T-helper 1 cell treated with Interleukin-12 subunit alpha and Interleukin-12 subunit beta and Interleukin-4 antibody, amounts not matched to agents 30 μg/mL and 1 μg/mL, for 36 hours (primary cell): ENCODE results near the gene PRELID2.
"Not testable (repeated sequence)": the region's sequence is repeated elsewhere in the genome, so short reads cannot be mapped to it uniquely, and the experiment has no call there.

Experiments
- H3K27ac Mint-ChIP-seq: one replicate; pipeline ENCODE4 v1.8.0; 2021; ENCODE audit warnings: mild to moderate bottlenecking, mixed read lengths
- H3K27me3 Mint-ChIP-seq: one replicate; pipeline ENCODE4 v1.8.0; 2021; ENCODE audit warnings: low read depth, mixed read lengths
- H3K36me3 Mint-ChIP-seq: one replicate; pipeline ENCODE4 v1.8.0; 2021; ENCODE audit warnings: low read depth, mixed read lengths
- H3K4me1 Mint-ChIP-seq: one replicate; pipeline ENCODE4 v1.8.0; 2021; ENCODE audit warnings: low read depth, mixed read lengths
- H3K4me3 Mint-ChIP-seq: one replicate; pipeline ENCODE4 v1.8.0; 2021; ENCODE audit warnings: mild to moderate bottlenecking, moderate library complexity, mixed read lengths
- H3K9me3 Mint-ChIP-seq: one replicate; pipeline ENCODE4 v1.8.0; 2021; ENCODE audit warnings: mixed read lengths

PRELID2 gene

GRCh38 chr5:145853781-145854376 lies 18.7 kb upstream of the PRELID2 start:
- Mint-ChIP-seq H3K4me1 (no peaks in the 10 kb centered on the region), H3K36me3 (no peaks in the 10 kb centered on the region), H3K4me3 (no peak overlapping the region), H3K27ac (no peak overlapping the region), H3K27me3 (peaks cover 20% of the 10 kb centered on the region), H3K9me3 (no peaks in the 10 kb centered on the region)

DNA sequence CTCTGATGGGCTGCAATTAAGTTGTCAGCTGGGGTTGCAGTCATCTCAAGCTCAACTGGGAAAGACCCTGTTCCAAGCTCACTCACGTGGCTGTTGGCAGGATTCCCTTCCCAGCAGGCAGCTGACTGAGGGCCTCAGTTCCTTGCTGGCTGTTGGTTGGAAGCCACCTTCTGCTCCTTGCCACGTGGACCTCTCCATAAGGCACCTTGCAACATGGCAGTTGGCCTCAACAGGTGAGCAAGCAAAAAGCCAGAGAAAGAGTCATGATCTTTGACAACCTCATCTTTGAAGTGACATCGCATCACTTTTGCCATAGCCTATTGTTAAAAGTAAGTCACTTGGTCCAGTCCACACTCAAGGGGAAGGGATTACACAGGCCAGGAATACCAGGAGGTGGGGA lies 17.8 kb upstream of the PRELID2 start:
- no peaks in the 10 kb centered on the region for H3K4me1 Mint-ChIP-seq
- no peaks in the 10 kb centered on the region for H3K36me3 Mint-ChIP-seq
- peaks cover 26% of the 10 kb centered on the region for H3K27me3 Mint-ChIP-seq
- no peak overlapping the region for H3K4me3 Mint-ChIP-seq
- no peak overlapping the region for H3K27ac Mint-ChIP-seq
- H3K9me3 Mint-ChIP-seq, result no peaks in the 10 kb centered on the region

- H3K36me3 Mint-ChIP-seq, result no peaks in the 10 kb centered on the region
- no peak overlapping the region for H3K4me3 Mint-ChIP-seq
These were observed 13.7 kb upstream of the PRELID2 start for GRCh38 chr5:145848854-145849253.

DNA sequence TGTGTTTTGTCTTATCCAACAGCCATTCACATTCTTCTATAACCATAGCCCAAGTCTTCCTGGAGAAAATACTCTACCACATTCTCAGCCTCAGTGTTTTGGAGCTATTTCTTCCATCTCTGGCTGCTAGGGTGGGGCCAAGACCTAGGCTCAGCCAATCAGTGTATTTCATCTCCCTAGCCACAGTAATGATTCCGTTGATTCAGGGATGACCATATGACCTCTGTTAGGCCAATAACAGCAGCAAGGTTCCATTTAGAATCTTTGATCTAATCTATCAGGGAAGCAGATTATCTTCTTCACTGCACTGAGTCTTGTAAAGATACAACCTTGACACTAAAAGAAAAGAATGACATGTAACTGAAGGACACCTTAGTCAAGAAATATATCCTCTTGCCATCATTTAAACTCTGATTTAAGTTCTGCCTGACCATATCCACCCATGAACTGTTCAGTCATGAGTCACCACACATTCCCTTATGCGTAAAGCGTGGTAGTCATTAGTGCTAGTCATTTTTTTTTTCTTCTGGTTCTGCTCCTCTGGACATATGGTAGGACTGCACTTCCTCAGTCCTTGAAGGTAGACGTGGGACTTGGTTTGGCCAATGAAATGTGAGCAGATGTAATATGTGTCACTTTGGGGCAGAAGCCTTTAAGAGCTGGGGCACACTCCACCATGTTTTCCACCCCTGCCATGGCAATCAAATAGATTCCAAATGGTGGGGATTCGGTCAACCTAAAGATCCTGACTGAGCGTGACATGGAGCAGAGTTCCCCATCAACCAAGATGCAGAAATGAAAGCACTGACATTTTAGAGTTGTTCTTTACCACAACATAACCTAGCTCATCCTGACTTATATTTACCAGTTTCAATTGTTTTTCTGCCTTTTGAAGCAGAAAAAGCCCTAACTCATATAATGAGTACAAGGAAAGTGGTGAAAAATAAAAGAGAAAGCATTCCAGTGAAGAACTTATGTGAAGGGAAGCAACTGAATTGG lies 12.7 kb upstream of the PRELID2 start:
- Mint-ChIP-seq H3K4me1 (no peaks in the 10 kb centered on the region), H3K4me3 (no peak overlapping the region), H3K27me3 (peaks cover 19% of the 10 kb centered on the region), H3K9me3 (no peaks in the 10 kb centered on the region), H3K36me3 (no peaks in the 10 kb centered on the region), H3K27ac (no peak overlapping the region)

More at GRCh38 chr5:145848854-145849253, 13.7 kb upstream of the PRELID2 start:
- Mint-ChIP-seq H3K27me3 (peaks cover 19% of the 10 kb centered on the region), H3K4me1 (no peaks in the 10 kb centered on the region), H3K27ac (no peak overlapping the region), H3K9me3 (no peaks in the 10 kb centered on the region)

DNA sequence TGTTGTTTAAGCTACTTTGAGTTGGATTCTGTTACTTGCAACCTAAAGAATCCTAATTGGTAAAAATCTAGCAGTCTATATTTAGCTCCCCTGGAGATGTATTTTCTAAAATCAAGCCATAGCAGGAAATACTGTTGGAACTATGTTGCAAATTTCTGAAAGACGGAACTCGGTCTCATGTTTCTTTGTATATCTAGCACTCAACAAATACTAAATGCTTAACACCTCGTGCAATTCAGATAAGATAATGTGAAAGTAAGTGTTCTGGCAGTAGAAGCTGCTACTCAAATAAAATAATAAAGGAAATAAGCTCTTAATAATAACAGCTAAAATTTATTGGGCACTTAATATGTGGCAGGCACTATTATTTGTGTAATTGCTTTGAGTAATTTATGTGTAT lies 10.9 kb upstream of the PRELID2 start:
- no peaks in the 10 kb centered on the region for H3K36me3 Mint-ChIP-seq

GRCh38 chr5:145841299-145841698 lies 6.2 kb upstream of the PRELID2 start:
- no peak overlapping the region for H3K4me3 Mint-ChIP-seq
- no peaks in the 10 kb centered on the region for H3K9me3 Mint-ChIP-seq
- no peak overlapping the region for H3K27ac Mint-ChIP-seq
- H3K36me3 Mint-ChIP-seq, result no peaks in the 10 kb centered on the region
- H3K4me1 Mint-ChIP-seq, result peaks cover 2% of the 10 kb centered on the region
- H3K27me3 Mint-ChIP-seq, result peaks cover 21% of the 10 kb centered on the region

More for the DNA sequence above, 10.9 kb upstream of the PRELID2 start:
- H3K27me3 Mint-ChIP-seq, result peaks cover 26% of the 10 kb centered on the region
- H3K4me3 Mint-ChIP-seq, result no peak overlapping the region
- H3K4me1 Mint-ChIP-seq, result no peaks in the 10 kb centered on the region
- no peak overlapping the region for H3K27ac Mint-ChIP-seq
- H3K9me3 Mint-ChIP-seq, result no peaks in the 10 kb centered on the region

- Mint-ChIP-seq H3K27me3 (peaks cover 23% of the 10 kb centered on the region), H3K9me3 (no peaks in the 10 kb centered on the region), H3K4me1 (peaks cover 4% of the 10 kb centered on the region), H3K27ac (no peak overlapping the region), H3K4me3 (no peak overlapping the region), H3K36me3 (no peaks in the 10 kb centered on the region)
These were observed 5.5 kb upstream of the PRELID2 start for GRCh38 chr5:145840458-145841132.

DNA sequence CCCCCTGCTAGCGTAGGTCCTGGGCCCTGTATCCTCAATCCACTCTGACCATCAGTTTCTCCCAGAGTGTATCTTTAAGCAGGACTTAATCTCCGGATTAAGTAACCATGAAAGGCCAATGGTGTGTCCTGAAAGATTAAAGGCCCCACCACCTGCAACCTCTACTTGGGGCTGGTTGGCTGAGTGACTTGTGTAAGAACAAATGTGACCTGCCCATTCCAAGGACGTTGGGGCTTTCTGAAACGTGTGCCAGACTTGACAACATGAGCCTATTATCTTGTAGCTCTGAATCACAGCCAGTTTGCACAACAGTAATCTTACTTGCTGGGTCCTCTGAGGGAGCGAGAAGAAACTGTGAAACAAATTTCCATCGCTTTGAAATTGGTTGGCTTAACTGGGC lies 3.1 kb upstream of the PRELID2 start:
- H3K27me3 Mint-ChIP-seq, result peaks cover 31% of the 10 kb centered on the region
- H3K27ac Mint-ChIP-seq, result no peak overlapping the region

DNA sequence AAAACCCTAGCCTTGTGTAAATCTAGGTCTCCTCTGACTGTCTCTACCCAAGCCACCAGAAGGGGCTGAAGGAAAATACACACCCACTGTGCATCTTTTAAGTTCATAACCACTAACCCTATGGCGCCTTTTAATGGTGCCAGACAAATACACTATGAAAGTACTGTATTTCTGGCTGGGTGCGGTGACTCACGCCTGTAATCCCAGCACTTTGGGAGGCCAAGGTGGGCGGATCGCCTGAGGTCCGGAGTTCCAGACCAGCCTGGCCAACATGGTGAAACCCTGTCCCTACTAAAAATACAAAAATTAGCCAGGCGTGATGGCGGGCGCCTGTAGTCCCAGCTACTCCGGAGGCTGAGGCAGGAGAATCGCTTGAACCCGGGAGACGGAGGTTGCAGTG lies 1.1 kb upstream of the PRELID2 start:
- not testable (repeated sequence) for H3K27ac Mint-ChIP-seq, H3K36me3 Mint-ChIP-seq, H3K9me3 Mint-ChIP-seq, H3K4me3 Mint-ChIP-seq
- Mint-ChIP-seq H3K27me3 (peaks cover 25% of the 10 kb centered on the region), H3K4me1 (peaks cover 12% of the 10 kb centered on the region)

More for the DNA sequence above, 3.1 kb upstream of the PRELID2 start:
- H3K4me1 Mint-ChIP-seq, result peaks cover 10% of the 10 kb centered on the region
- H3K9me3 Mint-ChIP-seq, result no peaks in the 10 kb centered on the region
- no peak overlapping the region for H3K4me3 Mint-ChIP-seq
- H3K36me3 Mint-ChIP-seq, result no peaks in the 10 kb centered on the region

GRCh38 chr5:145835848-145836239 lies 702 bp upstream of the PRELID2 start:
- no peak overlapping the region for H3K27ac Mint-ChIP-seq
- H3K36me3 Mint-ChIP-seq, result no peaks in the 10 kb centered on the region
- peaks cover 25% of the 10 kb centered on the region for H3K27me3 Mint-ChIP-seq
- no peaks in the 10 kb centered on the region for H3K9me3 Mint-ChIP-seq
- H3K4me3 Mint-ChIP-seq, result peak overlapping the region; percentile 55
- peaks cover 12% of the 10 kb centered on the region for H3K4me1 Mint-ChIP-seq

DNA sequence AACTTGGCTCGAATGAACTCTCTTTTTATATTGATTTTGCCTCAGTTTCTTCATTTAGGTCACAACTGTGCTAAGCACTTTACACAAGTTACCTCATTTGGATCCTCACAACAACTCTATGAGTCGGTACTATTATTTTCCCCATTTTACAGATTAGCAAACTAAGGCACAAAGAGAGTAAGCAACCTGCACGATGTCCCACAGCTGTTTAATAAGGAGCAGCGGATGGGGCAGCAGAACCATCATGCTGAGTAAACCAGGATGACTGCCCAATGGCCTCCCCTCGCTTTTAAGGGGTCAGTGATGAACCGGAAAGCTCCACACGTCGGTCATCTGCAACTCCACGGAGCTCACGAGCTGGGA lies 607 bp downstream of the PRELID2 start:
- Mint-ChIP-seq H3K9me3 (no peaks in the 10 kb centered on the region), H3K27ac (no peak overlapping the region), H3K4me1 (peaks cover 18% of the 10 kb centered on the region), H3K4me3 (peak overlapping the region; percentile 52), H3K36me3 (no peaks in the 10 kb centered on the region), H3K27me3 (peaks cover 25% of the 10 kb centered on the region)

DNA sequence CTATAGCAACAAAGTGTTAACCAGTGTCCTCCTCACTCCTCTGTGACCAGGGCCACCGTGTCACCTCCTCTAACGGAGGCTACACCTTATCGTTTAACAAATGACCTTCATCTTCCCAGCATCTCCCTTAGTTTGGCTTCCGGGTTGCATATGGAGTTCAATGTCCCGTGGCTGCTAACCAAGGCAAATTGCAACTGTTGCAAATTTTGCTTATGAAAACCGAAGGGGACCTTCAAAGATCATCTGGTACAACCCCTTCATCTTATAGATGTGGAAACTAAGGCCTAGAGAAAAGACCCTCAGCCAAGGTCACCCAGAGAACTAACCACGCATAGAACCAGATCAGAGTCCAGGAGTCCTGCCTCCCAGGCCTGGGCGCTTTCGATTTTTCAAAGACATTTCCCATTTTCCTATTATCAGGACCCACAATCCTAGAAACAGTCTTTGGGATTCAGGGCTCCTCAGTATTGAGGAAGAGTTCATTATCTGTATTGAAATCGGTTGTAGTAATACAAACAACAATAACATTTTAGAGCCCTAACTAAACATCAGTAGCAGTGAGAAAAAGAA lies 1.4 kb downstream of the PRELID2 start:
- H3K36me3 Mint-ChIP-seq, result no peaks in the 10 kb centered on the region
- no peak overlapping the region for H3K27ac Mint-ChIP-seq
- peaks cover 20% of the 10 kb centered on the region for H3K27me3 Mint-ChIP-seq
- H3K9me3 Mint-ChIP-seq, result no peaks in the 10 kb centered on the region
- H3K4me1 Mint-ChIP-seq, result peaks cover 18% of the 10 kb centered on the region
- peak overlapping the region; percentile 60 for H3K4me3 Mint-ChIP-seq

DNA sequence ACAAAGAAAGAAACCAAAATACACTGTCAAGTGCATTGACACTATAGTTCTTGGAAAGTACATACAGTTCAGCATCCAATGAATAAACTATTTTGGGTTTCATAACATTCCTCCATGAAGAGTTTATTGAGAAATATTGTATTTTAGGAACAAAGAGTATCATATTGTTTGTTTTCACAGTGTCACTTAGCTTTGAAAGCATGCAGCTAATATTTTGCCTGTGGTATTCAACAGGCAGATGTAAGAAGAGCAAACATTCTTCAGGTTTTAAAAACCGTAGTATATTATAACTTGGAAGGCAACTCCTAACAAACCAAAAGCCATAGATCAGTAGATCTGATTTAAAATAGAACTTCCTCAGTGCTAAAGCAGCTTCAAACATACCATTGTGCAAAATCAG lies 4.5 kb downstream of the PRELID2 start:
- Mint-ChIP-seq H3K36me3 (no peaks in the 10 kb centered on the region), H3K27ac (no peak overlapping the region), H3K4me1 (peaks cover 14% of the 10 kb centered on the region), H3K4me3 (no peak overlapping the region), H3K9me3 (no peaks in the 10 kb centered on the region), H3K27me3 (peaks cover 15% of the 10 kb centered on the region)

GRCh38 chr5:145829708-145830361 lies 5.3 kb downstream of the PRELID2 start:
- Mint-ChIP-seq H3K4me1 (peaks cover 14% of the 10 kb centered on the region), H3K27me3 (peaks cover 13% of the 10 kb centered on the region), H3K27ac (no peak overlapping the region), H3K9me3 (no peaks in the 10 kb centered on the region), H3K36me3 (no peaks in the 10 kb centered on the region), H3K4me3 (no peak overlapping the region)
